Central memory CD8-positive, alpha-beta T cell (primary cell): ENCODE results near the gene F8A2.

ENCODE experiments used
- ATAC-seq: fragments of 150-1000 bp; cut with Tn5 transposase; replicated peaks from 2 replicates; pipeline ENCODE4 v1.10.0; 2022; ENCODE audit warnings: mild to moderate bottlenecking, moderate FRiP score, moderate number of reproducible peaks; ENCODE audit not compliant: poor library complexity, severe bottlenecking; ENCODE audit errors: extremely low read depth
- DNase-seq, 2 donors: peaks; one replicate each; pipeline ENCODE4 v3.0.0; 2021; ENCODE audit warnings: low spot score in 2 of 2
- H3K27ac Mint-ChIP-seq: one replicate; pipeline ENCODE4 v1.8.0; 2022; ENCODE audit warnings: low read depth, mild to moderate bottlenecking, moderate library complexity, mixed read lengths
- H3K27me3 Mint-ChIP-seq: one replicate; pipeline ENCODE4 v1.8.0; 2022; ENCODE audit warnings: mixed read lengths
- H3K36me3 Mint-ChIP-seq: one replicate; pipeline ENCODE4 v1.8.0; 2022; ENCODE audit warnings: mild to moderate bottlenecking, moderate library complexity, mixed read lengths; ENCODE audit not compliant: insufficient read depth
- H3K4me1 Mint-ChIP-seq: one replicate; pipeline ENCODE4 v1.8.0; 2022; ENCODE audit warnings: mixed read lengths
- H3K4me3 Mint-ChIP-seq: one replicate; pipeline ENCODE4 v1.8.0; 2022; ENCODE audit warnings: mild to moderate bottlenecking, moderate library complexity, mixed read lengths
- H3K9me3 Mint-ChIP-seq: one replicate; pipeline ENCODE4 v1.8.0; 2022; ENCODE audit warnings: mixed read lengths

F8A2 gene

DNA sequence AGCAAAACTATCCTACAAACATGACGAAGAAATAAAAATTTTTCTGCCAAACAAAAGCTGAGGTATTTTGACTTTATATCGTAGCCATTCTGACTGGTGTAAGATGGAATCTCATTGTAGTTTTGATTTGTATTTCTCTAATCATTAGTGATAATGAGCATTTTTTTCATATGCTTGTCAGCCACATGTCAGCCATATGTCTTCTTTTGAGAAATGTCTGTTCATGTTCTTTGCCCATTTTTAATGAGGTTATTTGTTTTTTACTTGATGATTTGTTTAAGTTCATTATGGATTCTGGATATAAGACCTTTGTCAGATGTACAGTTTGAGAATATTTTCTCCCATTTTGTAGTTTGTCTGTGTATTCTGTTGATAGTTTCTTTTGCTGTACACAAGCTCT lies 24.5 kb downstream of the F8A2 start:
- H3K36me3 Mint-ChIP-seq: peaks cover 2% of the 10 kb centered on the region
- H3K4me3 Mint-ChIP-seq: no peak overlapping the region

DNA sequence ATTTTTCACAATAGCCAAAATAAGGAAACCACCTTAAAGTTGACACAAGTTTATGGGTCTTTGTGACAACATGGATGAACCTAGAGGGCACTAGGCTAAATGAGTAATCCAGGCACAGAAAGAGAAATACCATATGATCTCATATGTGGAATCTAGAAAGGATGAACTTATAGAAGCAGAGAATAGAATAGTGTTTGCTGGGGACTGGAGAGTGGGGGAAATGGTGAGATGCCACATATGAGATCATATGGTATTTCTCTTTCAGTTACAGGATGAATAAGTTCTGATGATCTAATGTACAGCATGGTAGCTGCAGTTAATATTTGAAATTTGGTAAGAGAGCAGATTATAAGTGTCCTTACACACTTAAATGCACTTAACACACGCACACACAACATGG lies 35.9 kb downstream of the F8A2 start:
- H3K4me3 Mint-ChIP-seq: no peak overlapping the region
- ATAC-seq: no peak
- H3K27ac Mint-ChIP-seq: no peak overlapping the region
- H3K4me1 Mint-ChIP-seq: no peaks in the 10 kb centered on the region
- no peaks in the 10 kb centered on the region for H3K36me3 Mint-ChIP-seq
- DNase-seq: no peak
- H3K9me3 Mint-ChIP-seq: no peaks in the 10 kb centered on the region
- no peaks in the 10 kb centered on the region for H3K27me3 Mint-ChIP-seq

More for the DNA sequence above, 24.5 kb downstream of the F8A2 start:
- no peaks in the 10 kb centered on the region for H3K4me1 Mint-ChIP-seq
- ATAC-seq (no peak), DNase-seq (no peak)
- H3K9me3 Mint-ChIP-seq: no peaks in the 10 kb centered on the region
- no peak overlapping the region for H3K27ac Mint-ChIP-seq
- H3K27me3 Mint-ChIP-seq: no peaks in the 10 kb centered on the region
